Parathyroid adenoma (tissue), 2 donors: ENCODE measurements around the gene MVB12B.

Experiments used
- H2AFZ ChIP-seq: fragments of 300-600 bp; sonication (generic); one replicate; pipeline ENCODE4 v1.7.0; 2017; ENCODE audit warnings: antibody characterized with exemption, mild to moderate bottlenecking
- H3K27ac ChIP-seq: fragments of 300-600 bp; sonication (generic); one replicate; pipeline ENCODE4 v1.7.0; 2017
- H3K27me3 ChIP-seq: fragments of 300-600 bp; sonication (generic); one replicate; pipeline ENCODE4 v1.7.0; 2017; ENCODE audit warnings: low read length; ENCODE audit not compliant: control insufficient read depth, insufficient read depth
- H3K36me3 ChIP-seq: fragments of 300-600 bp; sonication (generic); one replicate; pipeline ENCODE4 v1.7.0; 2017; ENCODE audit warnings: low read length; ENCODE audit not compliant: control insufficient read depth, insufficient read depth
- H3K4me1 ChIP-seq: fragments of 300-600 bp; sonication (generic); one replicate; pipeline ENCODE4 v1.7.0; 2017; ENCODE audit warnings: control low read depth
- H3K4me2 ChIP-seq: fragments of 300-600 bp; sonication (generic); one replicate; pipeline ENCODE4 v1.7.0; 2017; ENCODE audit warnings: low read length
- H3K4me3 ChIP-seq: fragments of 300-600 bp; sonication (generic); one replicate; pipeline ENCODE4 v1.7.0; 2017; ENCODE audit warnings: low read depth, low read length
- H3K79me2 ChIP-seq: fragments of 300-600 bp; sonication (generic); one replicate; pipeline ENCODE4 v1.7.0; 2017; ENCODE audit warnings: control low read depth
- H3K9ac ChIP-seq: fragments of 300-600 bp; sonication (generic); one replicate; pipeline ENCODE4 v1.7.0; 2017; ENCODE audit warnings: mild to moderate bottlenecking
- H3K9me3 ChIP-seq: fragments of 300-600 bp; sonication (generic); one replicate; pipeline ENCODE4 v1.7.0; 2017; ENCODE audit warnings: low read length; ENCODE audit not compliant: control insufficient read depth
- CTCF ChIP-seq: fragments of 300-600 bp; sonication (generic); IDR thresholded peaks from one replicate; pipeline ENCODE4 v1.7.0; 2017; ENCODE audit warnings: antibody characterized with exemption, mild to moderate bottlenecking
- donor health status: primary hyperparathyroidism.

MVB12B gene

GRCh38 chr9:126437268-126437666, 110.6 kb downstream of the MVB12B start:
- Histone ChIP-seq H3K36me3 (no peaks in the 10 kb centered on the region), H3K9me3 (no peaks in the 10 kb centered on the region), H3K4me2 (no peak overlapping the region), H3K27ac (no peak overlapping the region), H3K9ac (no peak overlapping the region), H3K4me1 (no peaks in the 10 kb centered on the region), H3K79me2 (no peaks in the 10 kb centered on the region), H2AFZ (no peak overlapping the region), H3K4me3 (no peak overlapping the region), H3K27me3 (no peaks in the 10 kb centered on the region)
- no peak for TF ChIP-seq CTCF

- H3K27me3 ChIP-seq: no peaks in the 10 kb centered on the region
- H3K79me2 ChIP-seq: no peaks in the 10 kb centered on the region
- no peak overlapping the region for H2AFZ ChIP-seq
- no peaks in the 10 kb centered on the region for H3K36me3 ChIP-seq
- TF ChIP-seq CTCF: no peak
- no peak overlapping the region for H3K27ac ChIP-seq
- no peaks in the 10 kb centered on the region for H3K4me1 ChIP-seq
- no peak overlapping the region for H3K4me2 ChIP-seq
- no peak overlapping the region for H3K9ac ChIP-seq
- no peaks in the 10 kb centered on the region for H3K9me3 ChIP-seq
- H3K4me3 ChIP-seq: no peak overlapping the region
Measured at GRCh38 chr9:126437701-126438100, 111.1 kb downstream of the MVB12B start.

GRCh38 chr9:126438741-126439401, 112.2 kb downstream of the MVB12B start:
- H3K9ac ChIP-seq: no peak overlapping the region
- no peaks in the 10 kb centered on the region for H3K27me3 ChIP-seq
- H3K27ac ChIP-seq: no peak overlapping the region
- H2AFZ ChIP-seq: no peak overlapping the region
- H3K4me2 ChIP-seq: no peak overlapping the region
- H3K4me3 ChIP-seq: no peak overlapping the region
- H3K9me3 ChIP-seq: no peaks in the 10 kb centered on the region
- no peaks in the 10 kb centered on the region for H3K79me2 ChIP-seq
- TF ChIP-seq CTCF: no peak
- no peaks in the 10 kb centered on the region for H3K4me1 ChIP-seq
- no peaks in the 10 kb centered on the region for H3K36me3 ChIP-seq

- Histone ChIP-seq H3K36me3 (no peaks in the 10 kb centered on the region), H3K4me3 (no peak overlapping the region), H3K27ac (no peak overlapping the region), H3K9ac (no peak overlapping the region), H3K4me1 (no peaks in the 10 kb centered on the region), H3K9me3 (no peaks in the 10 kb centered on the region), H3K27me3 (no peaks in the 10 kb centered on the region), H3K79me2 (no peaks in the 10 kb centered on the region), H3K4me2 (no peak overlapping the region), H2AFZ (no peak overlapping the region)
- no peak for TF ChIP-seq CTCF
Measured at GRCh38 chr9:126439402-126439765, 112.8 kb downstream of the MVB12B start.
